SK-N-SH (cell line): ENCODE results near the gene ARHGEF26. TPM values are rescaled to one million over a fixed set of nuclear protein-coding genes. Genes with fewer than 3 reads are reported as not detected.

Experiments
- CTCF ChIA-PET: fragments of 300-600, 350-600 bp; formaldehyde crosslinking; extraction: SDS; loops from one replicate; lab custom pipeline; 2021; lab: Yijun Ruan, JAX
- POLR2A ChIA-PET: fragments of 350-600 bp; sonication (Branson Sonifier 250); formaldehyde crosslinking; extraction: SDS; loops from one replicate; lab custom pipeline; 2020; ENCODE audit warnings: antibody characterized with exemption, inconsistent platforms; lab: Yijun Ruan, JAX
- DNase-seq: peaks from one replicate; pipeline ENCODE4 v3.0.0; 2012
- H2AFZ ChIP-seq: fragments of 200-600 bp; sonication (generic); 2 replicates; pipeline ENCODE4 v1.8.1; 2016; ENCODE audit warnings: antibody characterized with exemption, mild to moderate bottlenecking, low read depth
- H3F3A ChIP-seq: fragments of 200-600 bp; sonication (generic); replicated peaks from 2 replicates; pipeline ENCODE3; 2016; ENCODE audit warnings: antibody characterized with exemption, mild to moderate bottlenecking; ENCODE audit not compliant: insufficient read depth
- H3K27ac ChIP-seq, 2 experiments: fragments of 200-500 bp in 1 of 2; fragments of 200-600 bp in 1 of 2; sonication (Bioruptor generic) in 1 of 2; sonication (generic), shearing (Covaris generic) in 1 of 2; 2 replicates each; pipeline versions ENCODE4 v1.5.1 to v1.6.1; 2014 to 2016; ENCODE audit warnings: low read depth in 2 of 2, inconsistent platforms in 1 of 2, low read length in 1 of 2, mild to moderate bottlenecking in 1 of 2, mixed read lengths in 1 of 2
- H3K27me3 ChIP-seq: fragments of 200-600 bp; sonication (generic), shearing (Covaris generic); 2 replicates; pipeline ENCODE4 v1.6.1; 2016; ENCODE audit warnings: mixed run types; ENCODE audit not compliant: insufficient read depth
- H3K36me3 ChIP-seq, 2 experiments: fragments of 200-500 bp in 1 of 2; fragments of 200-600 bp in 1 of 2; sonication (Bioruptor generic) in 1 of 2; sonication (generic) in 1 of 2; replicated peaks in 1 of 2; 2 replicates each; pipeline versions ENCODE3 to v1.5.1; 2014 to 2016; ENCODE audit warnings: low read length in 1 of 2, mild to moderate bottlenecking in 1 of 2; ENCODE audit not compliant: insufficient read depth in 2 of 2, control insufficient read depth in 1 of 2
- H3K4me1 ChIP-seq, 2 experiments: fragments of 200-500 bp in 1 of 2; fragments of 200-600 bp in 1 of 2; sonication (Bioruptor generic) in 1 of 2; sonication (generic), shearing (Covaris generic) in 1 of 2; 2 replicates each; pipeline versions ENCODE4 v1.5.1 to v1.6.1; 2014 to 2016; ENCODE audit warnings: low read depth in 1 of 2, low read length in 1 of 2, mixed run types in 1 of 2; ENCODE audit not compliant: insufficient read depth in 2 of 2, control insufficient read depth in 1 of 2
- H3K4me2 ChIP-seq: fragments of 200-600 bp; sonication (generic), shearing (Covaris generic); 2 replicates; pipeline ENCODE4 v1.6.1; 2017; ENCODE audit warnings: mixed run types
- H3K4me3 ChIP-seq, 2 experiments: fragments of 200-500 bp in 1 of 2; fragments of 200-600 bp in 1 of 2; sonication (Bioruptor generic) in 1 of 2; sonication (generic), shearing (Covaris generic) in 1 of 2; 2 replicates each; pipeline versions ENCODE4 v1.5.1 to v1.8.1; 2014 to 2016; ENCODE audit warnings: low read depth in 2 of 2, inconsistent platforms in 1 of 2, low read length in 1 of 2, mild to moderate bottlenecking in 1 of 2, mixed read lengths in 1 of 2, moderate library complexity in 1 of 2
- H3K79me2 ChIP-seq: fragments of 200-600 bp; sonication (generic); 2 replicates; pipeline ENCODE4 v1.8.1; 2017; ENCODE audit warnings: mild to moderate bottlenecking; ENCODE audit not compliant: insufficient read depth
- H3K9ac ChIP-seq: fragments of 200-600 bp; sonication (generic); 2 replicates; pipeline ENCODE4 v1.6.1; 2017; ENCODE audit warnings: mixed run types
- H3K9me2 ChIP-seq: fragments of 200-600 bp; sonication (generic); 2 replicates; pipeline ENCODE4 v1.6.1; 2017; ENCODE audit warnings: mixed run types
- H3K9me3 ChIP-seq: fragments of 200-600 bp; sonication (generic); 2 replicates; pipeline ENCODE4 v1.6.1; 2017; ENCODE audit warnings: mixed run types, mild to moderate bottlenecking, moderate library complexity
- H4K20me1 ChIP-seq: fragments of 200-600 bp; sonication (generic); 2 replicates; pipeline ENCODE4 v1.6.1; 2017; ENCODE audit warnings: mild to moderate bottlenecking, mixed run types; ENCODE audit not compliant: insufficient read depth
- ELF1 ChIP-seq: IDR thresholded peaks from 2 replicates; pipeline ENCODE4 v1.4.0; 2012
- EZH2phosphoT487 ChIP-seq: fragments of 200-600 bp; sonication (generic); IDR thresholded peaks from 2 replicates; pipeline ENCODE4 v1.6.1; 2017; ENCODE audit warnings: low read depth, mixed run types, mild to moderate bottlenecking, antibody characterized with exemption, moderate library complexity, borderline replicate concordance
- FOSL2 ChIP-seq: IDR thresholded peaks from 2 replicates; pipeline ENCODE4 v1.4.0; 2012; ENCODE audit warnings: low read depth, mild to moderate bottlenecking, moderate library complexity, borderline replicate concordance
- FOXM1 ChIP-seq: IDR thresholded peaks from 2 replicates; pipeline ENCODE4 v1.4.0; 2012; ENCODE audit warnings: low read depth, mild to moderate bottlenecking
- GATA2 ChIP-seq: sonication (generic); formaldehyde crosslinking; IDR thresholded peaks from 2 replicates; pipeline ENCODE4 v1.5.0; 2020; ENCODE audit warnings: mild to moderate bottlenecking, missing genetic modification reagents
- NFIC ChIP-seq: IDR thresholded peaks from 2 replicates; pipeline ENCODE4 v1.4.0; 2012; ENCODE audit warnings: borderline replicate concordance
- PBX3 ChIP-seq: IDR thresholded peaks from 2 replicates; pipeline ENCODE4; 2012
- RAD21 ChIP-seq: IDR thresholded peaks from 2 replicates; pipeline ENCODE4 v1.6.1; 2012; ENCODE audit warnings: mild to moderate bottlenecking, low read length
- RCOR1 ChIP-seq: fragments of 150-350 bp; IDR thresholded peaks from 2 replicates; pipeline ENCODE4 v1.6.1; 2017; ENCODE audit warnings: antibody characterized with exemption, low read length
- RFX5 ChIP-seq: IDR thresholded peaks from 2 replicates; pipeline ENCODE4 v1.6.1; 2012; ENCODE audit warnings: mild to moderate bottlenecking, improper control_type of control experiment, low read length
- RXRA ChIP-seq: IDR thresholded peaks from 2 replicates; pipeline ENCODE4 v1.4.0; 2012; ENCODE audit warnings: low read depth, mild to moderate bottlenecking, borderline replicate concordance
- SIN3A ChIP-seq: IDR thresholded peaks from 2 replicates; pipeline ENCODE4 v1.6.1; 2012; ENCODE audit warnings: low read depth, mild to moderate bottlenecking, low read length, moderate library complexity, borderline replicate concordance
- TAF1 ChIP-seq: IDR thresholded peaks from 2 replicates; pipeline ENCODE4 v1.6.1; 2012; ENCODE audit warnings: low read depth, mild to moderate bottlenecking, low read length, moderate library complexity, borderline replicate concordance
- TCF12 ChIP-seq: IDR thresholded peaks from 2 replicates; pipeline ENCODE4 v1.4.0; 2012
- YY1 ChIP-seq: IDR thresholded peaks from 2 replicates; pipeline ENCODE4 v1.4.0; 2012; ENCODE audit warnings: low read depth, mild to moderate bottlenecking
- whole genome bisulfite sequencing: methylation state at CpG from one replicate; pipeline ENCODE4 v1.1.6; 2017; ENCODE audit warnings: low lambda C conversion rate; 5-methylcytosine and 5-hydroxymethylcytosine counted together
- polyA plus RNA-seq, 3 experiments: library from polyadenylated mRNA; depleted of rRNA; stranded (reverse); fragments of >200 nt; gene quantifications; 2 replicates each; pipeline ENCODE4 v1.2.3, GENCODE V29; 2012
- TF ChIP-seq, protein P1 (sequence below): IDR thresholded peaks from 2 replicates; pipeline ENCODE4 v1.4.0; 2012; ENCODE audit warnings: low read depth, borderline replicate concordance
- TF ChIP-seq, protein P2 (sequence below): IDR thresholded peaks from 2 replicates; pipeline ENCODE4 v1.4.0; 2012; ENCODE audit warnings: low read depth
- TF ChIP-seq, protein P3 (sequence below): IDR thresholded peaks from 2 replicates; pipeline ENCODE4 v1.4.0; 2012; ENCODE audit warnings: low read depth, borderline replicate concordance

Gene ARHGEF26
- polyA plus RNA-seq, 1 of the 3 experiments (the other 2 are of a cell fraction): 1.2 TPM

GRCh38 chr3:154275965-154276364, 154.8 kb downstream of the ARHGEF26 start:
- Histone ChIP-seq H4K20me1 (no peaks in the 10 kb centered on the region), H3K36me3 (peaks cover 89% of the 10 kb centered on the region in 2 experiments), H3K4me3 (no peak overlapping the region), H2AFZ (no peak overlapping the region), H3K9me2 (no peaks in the 10 kb centered on the region), H3F3A (peaks cover 13% of the 10 kb centered on the region), H3K79me2 (no peaks in the 10 kb centered on the region), H3K4me2 (no peak overlapping the region), H3K9ac (no peak overlapping the region), H3K27me3 (no peaks in the 10 kb centered on the region), H3K27ac (no peak overlapping the region), H3K9me3 (no peaks in the 10 kb centered on the region), H3K4me1 (no peaks in the 10 kb centered on the region)
- POLR2A ChIA-PET: no interaction called here
- no peak for TF ChIP-seq TCF12
- TF ChIP-seq SIN3A: no peak
- peak; percentile 49 for TF ChIP-seq NFIC
- 93% methylated on average over 2 of the region's 2 CpGs for WGBS
- no peak for DNase-seq
- CTCF ChIA-PET: no interaction called here

DNA sequence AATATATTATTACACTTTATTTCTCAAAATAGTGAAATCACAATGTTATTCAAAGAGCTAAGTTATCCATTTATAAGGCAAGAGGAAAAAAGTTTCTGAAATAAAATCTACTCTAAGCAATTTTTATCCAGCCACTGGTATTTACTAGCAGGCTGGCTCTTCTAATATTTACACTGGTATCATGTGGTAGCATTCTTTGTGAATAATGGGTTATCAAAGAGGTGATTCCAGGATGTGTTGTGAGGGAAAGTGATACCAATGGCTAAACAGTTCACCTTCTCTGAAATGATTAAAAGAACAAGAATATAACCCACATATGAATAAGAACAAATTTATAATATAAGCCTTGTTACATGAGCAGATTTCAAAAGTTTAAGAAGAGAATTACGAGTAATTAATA, 159.0 kb downstream of the ARHGEF26 start:
- CTCF ChIA-PET: interaction anchor here (1.0 to 2.5 kb wide), 4 partner anchors 21 to 1043 kb away, joined by 3 to 11 read pairs (median 4); no protein-coding TSS in a partner anchor
- POLR2A ChIA-PET: no interaction called here

GRCh38 chr3:154285221-154285620, 164.0 kb downstream of the ARHGEF26 start:
- Histone ChIP-seq H3K9ac (no peak overlapping the region), H3K9me3 (no peaks in the 10 kb centered on the region), H3K27me3 (no peaks in the 10 kb centered on the region), H2AFZ (no peak overlapping the region), H3K36me3 (peaks cover 94 to 95% of the 10 kb centered on the region in 2 experiments), H3K79me2 (no peaks in the 10 kb centered on the region; the same call in 1 of the 2 replicates), H4K20me1 (no peaks in the 10 kb centered on the region), H3K27ac (no peak overlapping the region), H3K4me2 (no peak overlapping the region), H3K9me2 (no peaks in the 10 kb centered on the region), H3F3A (peaks cover 4% of the 10 kb centered on the region), H3K4me3 (no peak overlapping the region), H3K4me1 (no peaks in the 10 kb centered on the region)
- ChIA-PET CTCF (interaction anchor here (1.1 to 1.6 kb wide), 2 partner anchors 12 to 33 kb away, joined by 3 to 5 read pairs; no protein-coding TSS in a partner anchor), POLR2A (no interaction called here)
- 91% methylated on average over 2 of the region's 2 CpGs for WGBS
- DNase-seq: no peak
- TF ChIP-seq YY1: no peak
- no peak for TF ChIP-seq RXRA
- TF ChIP-seq, protein P1, sequence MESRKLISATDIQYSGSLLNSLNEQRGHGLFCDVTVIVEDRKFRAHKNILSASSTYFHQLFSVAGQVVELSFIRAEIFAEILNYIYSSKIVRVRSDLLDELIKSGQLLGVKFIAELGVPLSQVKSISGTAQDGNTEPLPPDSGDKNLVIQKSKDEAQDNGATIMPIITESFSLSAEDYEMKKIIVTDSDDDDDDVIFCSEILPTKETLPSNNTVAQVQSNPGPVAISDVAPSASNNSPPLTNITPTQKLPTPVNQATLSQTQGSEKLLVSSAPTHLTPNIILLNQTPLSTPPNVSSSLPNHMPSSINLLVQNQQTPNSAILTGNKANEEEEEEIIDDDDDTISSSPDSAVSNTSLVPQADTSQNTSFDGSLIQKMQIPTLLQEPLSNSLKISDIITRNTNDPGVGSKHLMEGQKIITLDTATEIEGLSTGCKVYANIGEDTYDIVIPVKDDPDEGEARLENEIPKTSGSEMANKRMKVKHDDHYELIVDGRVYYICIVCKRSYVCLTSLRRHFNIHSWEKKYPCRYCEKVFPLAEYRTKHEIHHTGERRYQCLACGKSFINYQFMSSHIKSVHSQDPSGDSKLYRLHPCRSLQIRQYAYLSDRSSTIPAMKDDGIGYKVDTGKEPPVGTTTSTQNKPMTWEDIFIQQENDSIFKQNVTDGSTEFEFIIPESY: no peak
- TF ChIP-seq, protein P2, sequence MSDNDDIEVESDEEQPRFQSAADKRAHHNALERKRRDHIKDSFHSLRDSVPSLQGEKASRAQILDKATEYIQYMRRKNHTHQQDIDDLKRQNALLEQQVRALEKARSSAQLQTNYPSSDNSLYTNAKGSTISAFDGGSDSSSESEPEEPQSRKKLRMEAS: no peak
- no peak for TF ChIP-seq PBX3
- TF ChIP-seq FOXM1: no peak
- TF ChIP-seq ELF1: no peak

More for the DNA sequence above, 159.0 kb downstream of the ARHGEF26 start:
- Histone ChIP-seq H4K20me1 (no peaks in the 10 kb centered on the region), H3F3A (peaks cover 7% of the 10 kb centered on the region), H3K9me2 (no peaks in the 10 kb centered on the region), H3K27me3 (no peaks in the 10 kb centered on the region), H3K4me2 (no peak overlapping the region), H3K9ac (no peak overlapping the region), H3K4me1 (no peaks in the 10 kb centered on the region), H3K36me3 (peaks cover 95 to 100% of the 10 kb centered on the region in 2 experiments), H3K9me3 (no peaks in the 10 kb centered on the region), H3K4me3 (no peak overlapping the region), H3K79me2 (no peaks in the 10 kb centered on the region; the same call in 1 of the 2 replicates), H3K27ac (no peak overlapping the region), H2AFZ (no peak overlapping the region)
- no peak for DNase-seq
- TF ChIP-seq RXRA (no peak), RCOR1 (no peak), TCF12 (no peak), EZH2phosphoT487 (no peak), RAD21 (no peak), RFX5 (no peak), FOSL2 (no peak), TAF1 (no peak), GATA2 (CRISPR knock-in tag) (no peak)
- TF ChIP-seq, protein P3, sequence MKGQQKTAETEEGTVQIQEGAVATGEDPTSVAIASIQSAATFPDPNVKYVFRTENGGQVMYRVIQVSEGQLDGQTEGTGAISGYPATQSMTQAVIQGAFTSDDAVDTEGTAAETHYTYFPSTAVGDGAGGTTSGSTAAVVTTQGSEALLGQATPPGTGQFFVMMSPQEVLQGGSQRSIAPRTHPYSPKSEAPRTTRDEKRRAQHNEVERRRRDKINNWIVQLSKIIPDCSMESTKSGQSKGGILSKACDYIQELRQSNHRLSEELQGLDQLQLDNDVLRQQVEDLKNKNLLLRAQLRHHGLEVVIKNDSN: no peak
- TF ChIP-seq, protein P2: no peak
- 100% methylated on average over 1 of the region's 1 CpG for WGBS
